GM03348 (cell line): ENCODE measurements around the gene HCST.

Experiments used
- DNase-seq: peaks from one replicate; pipeline ENCODE4 v3.0.0; 2012; ENCODE audit warnings: low spot score

Gene HCST

GRCh38 chr19:35937345-35938281, 35.3 kb downstream of the HCST start:
- DNase-seq: no peak

GRCh38 chr19:35938282-35939224, 36.2 kb downstream of the HCST start:
- no peak for DNase-seq

DNA sequence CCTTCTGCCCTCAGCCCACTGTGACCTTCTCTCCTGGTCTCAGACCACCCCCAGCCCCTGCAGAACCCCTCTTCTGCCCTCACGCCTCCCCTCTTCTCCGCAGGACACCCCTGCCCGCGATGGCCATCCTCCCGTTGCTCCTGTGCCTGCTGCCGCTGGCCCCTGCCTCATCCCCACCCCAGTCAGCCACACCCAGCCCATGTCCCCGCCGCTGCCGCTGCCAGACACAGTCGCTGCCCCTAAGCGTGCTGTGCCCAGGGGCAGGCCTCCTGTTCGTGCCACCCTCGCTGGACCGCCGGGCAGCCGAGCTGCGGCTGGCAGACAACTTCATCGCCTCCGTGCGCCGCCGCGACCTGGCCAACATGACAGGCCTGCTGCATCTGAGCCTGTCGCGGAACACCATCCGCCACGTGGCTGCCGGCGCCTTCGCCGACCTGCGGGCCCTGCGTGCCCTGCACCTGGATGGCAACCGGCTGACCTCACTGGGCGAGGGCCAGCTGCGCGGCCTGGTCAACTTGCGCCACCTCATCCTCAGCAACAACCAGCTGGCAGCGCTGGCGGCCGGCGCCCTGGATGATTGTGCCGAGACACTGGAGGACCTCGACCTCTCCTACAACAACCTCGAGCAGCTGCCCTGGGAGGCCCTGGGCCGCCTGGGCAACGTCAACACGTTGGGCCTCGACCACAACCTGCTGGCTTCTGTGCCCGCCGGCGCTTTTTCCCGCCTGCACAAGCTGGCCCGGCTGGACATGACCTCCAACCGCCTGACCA, 37.2 kb downstream of the HCST start:
- no peak for DNase-seq

GRCh38 chr19:35940078-35940775, 37.9 kb downstream of the HCST start:
- no peak for DNase-seq

DNA sequence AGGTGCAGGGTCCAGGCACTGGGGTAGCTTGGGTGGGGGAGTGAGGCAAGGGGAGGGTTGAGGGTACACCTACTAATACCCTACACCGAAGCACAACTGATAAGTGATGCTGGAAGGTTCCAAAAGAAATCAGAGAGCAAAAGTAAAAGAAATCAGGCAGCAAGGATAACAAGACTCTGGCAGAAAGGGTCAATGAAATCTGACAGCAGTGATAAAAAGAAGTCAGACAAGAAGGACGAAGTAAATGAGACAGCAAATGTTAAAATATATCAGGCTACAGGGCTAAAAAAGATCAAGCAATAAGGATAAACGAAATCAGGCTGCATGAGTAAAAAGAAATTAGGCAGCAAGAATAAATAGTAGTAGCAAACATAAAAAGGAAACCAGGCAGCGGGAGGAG, 38.5 kb downstream of the HCST start:
- DNase-seq: no peak

- no peak for DNase-seq
Measured at GRCh38 chr19:35942235-35942634, 39.9 kb downstream of the HCST start.

DNA sequence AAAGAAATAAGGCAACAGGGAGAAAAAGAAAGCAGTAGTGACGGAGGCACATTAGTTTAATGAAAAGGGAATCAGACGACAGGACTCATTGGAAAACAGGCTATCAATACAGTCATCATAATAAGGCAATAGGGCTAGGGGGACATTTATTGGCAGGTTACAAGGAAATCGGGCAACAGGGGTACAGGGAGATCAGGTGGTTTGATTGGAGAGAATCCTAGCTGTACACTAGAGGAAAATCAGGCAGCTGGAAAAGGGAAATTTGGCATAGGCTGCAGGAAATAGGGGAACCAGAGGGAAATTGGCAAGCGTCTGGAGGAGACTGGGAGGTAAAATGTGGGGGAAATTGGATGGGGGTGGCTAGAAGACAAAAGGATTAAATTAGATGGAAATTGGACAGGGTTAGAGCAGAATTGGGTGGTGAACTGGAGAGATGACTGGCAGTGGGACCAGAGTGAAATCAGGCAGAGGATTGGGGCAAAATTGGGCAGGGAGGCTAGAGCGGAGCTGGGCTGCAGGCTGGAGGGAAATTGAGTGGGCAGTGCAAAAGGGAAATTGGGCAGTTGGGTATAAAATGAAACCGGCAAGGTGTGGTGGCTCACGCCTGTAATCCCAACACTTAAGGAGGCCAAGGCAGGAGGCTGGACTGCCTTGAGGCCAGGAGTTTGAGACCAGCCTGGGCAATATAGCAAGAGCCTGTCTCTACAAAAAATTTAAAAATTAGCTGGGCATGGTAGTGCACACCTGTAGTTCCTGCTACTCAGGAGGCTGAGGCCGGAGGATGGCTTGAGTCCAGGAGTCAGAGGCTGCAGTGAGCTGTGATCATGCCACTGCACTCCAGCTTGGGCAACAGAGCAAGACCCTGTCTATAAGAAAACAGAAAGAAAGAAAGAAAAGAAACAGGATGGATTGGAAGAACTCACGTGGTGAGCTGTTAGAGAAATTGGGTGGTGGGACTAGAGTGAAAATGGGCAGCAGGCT, 41.3 kb downstream of the HCST start:
- no peak for DNase-seq

- no peak for DNase-seq
Measured at GRCh38 chr19:35944556-35944955, 42.2 kb downstream of the HCST start.

GRCh38 chr19:35945121-35945790, 42.9 kb downstream of the HCST start:
- DNase-seq: no peak

- no peak for DNase-seq
Measured at GRCh38 chr19:35946203-35946602, 43.9 kb downstream of the HCST start.

- DNase-seq: no peak
Measured at GRCh38 chr19:35949131-35949530, 46.8 kb downstream of the HCST start.
